GM21367 (cell line): ENCODE measurements around the gene LYAR.

Source experiments
- ATAC-seq: cut with Tn5 transposase; IDR thresholded peaks from one replicate; pipeline ENCODE4 v1.9.1; 2021; ENCODE audit not compliant: unreplicated experiment

LYAR gene, protein sequence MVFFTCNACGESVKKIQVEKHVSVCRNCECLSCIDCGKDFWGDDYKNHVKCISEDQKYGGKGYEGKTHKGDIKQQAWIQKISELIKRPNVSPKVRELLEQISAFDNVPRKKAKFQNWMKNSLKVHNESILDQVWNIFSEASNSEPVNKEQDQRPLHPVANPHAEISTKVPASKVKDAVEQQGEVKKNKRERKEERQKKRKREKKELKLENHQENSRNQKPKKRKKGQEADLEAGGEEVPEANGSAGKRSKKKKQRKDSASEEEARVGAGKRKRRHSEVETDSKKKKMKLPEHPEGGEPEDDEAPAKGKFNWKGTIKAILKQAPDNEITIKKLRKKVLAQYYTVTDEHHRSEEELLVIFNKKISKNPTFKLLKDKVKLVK

DNA sequence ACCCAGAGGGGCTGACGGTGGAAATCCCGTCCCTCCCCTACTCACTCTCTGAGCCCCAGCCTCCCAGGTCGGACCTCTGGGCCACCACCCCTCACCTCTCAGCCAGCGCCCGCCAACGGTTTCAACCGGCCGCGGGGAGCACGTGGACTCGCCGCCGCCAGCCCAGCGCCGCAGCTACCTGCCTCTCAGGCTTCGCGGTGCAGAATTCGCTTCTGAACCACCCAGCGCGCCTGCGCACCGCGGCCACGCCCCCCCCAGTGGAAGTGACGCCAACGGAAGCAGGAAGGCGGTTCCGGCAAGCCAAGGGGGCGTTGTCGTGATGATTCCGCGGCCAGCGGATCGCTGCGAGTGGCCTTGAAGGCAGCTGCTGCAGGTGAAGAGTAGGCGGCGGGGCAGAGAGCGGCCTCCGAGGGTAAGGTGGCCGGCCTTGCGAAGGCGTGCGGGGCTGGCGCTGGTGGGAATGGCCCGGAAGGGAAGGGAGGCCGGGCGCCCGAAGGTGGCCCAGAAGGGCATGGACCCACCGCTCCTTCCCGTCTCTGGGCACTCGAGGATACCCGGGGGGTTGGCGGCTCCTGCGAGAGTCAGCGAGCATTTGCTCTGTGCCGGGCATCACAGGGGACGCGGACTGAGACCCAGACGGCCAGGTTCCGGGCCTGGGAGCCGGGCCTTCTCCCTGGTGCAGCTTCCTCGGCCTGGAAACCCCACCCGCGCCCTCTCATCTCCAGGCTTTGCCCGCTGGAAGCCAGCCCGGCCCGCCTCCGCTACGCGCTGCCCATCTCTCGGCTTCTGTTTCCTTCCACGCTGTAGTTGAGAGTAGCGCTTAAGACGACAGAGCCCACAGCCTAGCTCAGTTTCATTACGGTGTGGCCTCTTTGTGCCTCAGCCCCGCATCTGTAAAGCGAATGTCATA, at the start of gene LYAR, which contains the start of gene ZBTB49:
TSS of gene LYAR (minus strand) at position 214 of the 910 bp plus-strand sequence. CDS start 6,412 bp downstream, outside the sequence.
TSS of gene ZBTB49 (plus strand) at position 311 of the 910 bp plus-strand sequence. CDS start 9,695 bp downstream, outside the sequence.
- ATAC-seq = peak; percentile 87

- no peak for ATAC-seq
These were observed 49.6 kb upstream of the LYAR start for GRCh38 chr4:4339504-4340085.

DNA sequence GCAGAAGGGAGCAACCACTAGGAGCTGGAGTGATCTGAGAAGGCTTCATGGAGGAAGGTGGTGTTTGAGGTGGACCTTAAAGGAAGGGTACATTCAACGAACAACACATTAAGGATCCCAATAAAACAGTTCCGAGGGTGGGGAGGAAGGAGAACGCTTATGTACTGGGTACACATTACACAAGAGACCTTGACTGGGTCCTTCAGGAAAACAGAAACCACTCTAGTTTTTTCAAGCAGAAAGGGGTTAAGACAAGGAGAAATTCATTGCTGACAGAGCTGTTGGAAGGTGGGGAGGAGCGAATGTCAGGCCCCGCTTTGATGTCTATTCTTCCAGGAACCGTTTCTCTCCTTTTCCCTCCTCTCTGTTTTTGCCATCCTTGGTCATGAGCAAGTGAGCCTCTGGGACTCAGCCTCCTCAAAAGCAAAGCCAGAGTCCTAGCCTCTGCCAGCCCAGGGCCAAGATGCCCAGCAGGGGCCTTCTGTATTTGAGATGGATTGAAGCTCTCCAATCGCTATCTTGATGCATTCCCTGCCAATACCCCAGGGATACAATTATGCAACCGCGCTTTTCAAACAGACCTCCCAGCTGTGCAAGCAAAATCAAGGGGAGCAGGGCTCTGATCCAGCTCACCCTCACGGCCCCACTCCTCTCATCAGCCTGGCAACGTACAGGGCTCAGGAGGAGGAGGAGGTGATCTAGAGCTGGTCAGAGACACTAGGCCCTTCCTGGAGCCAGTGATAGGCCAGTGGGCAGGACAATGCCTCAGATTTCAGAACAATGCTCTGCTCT, 48.5 kb upstream of the LYAR start:
- ATAC-seq = no peak

- peak; percentile 68 for ATAC-seq
These were observed 45.0 kb upstream of the LYAR start for GRCh38 chr4:4334798-4335520.

DNA sequence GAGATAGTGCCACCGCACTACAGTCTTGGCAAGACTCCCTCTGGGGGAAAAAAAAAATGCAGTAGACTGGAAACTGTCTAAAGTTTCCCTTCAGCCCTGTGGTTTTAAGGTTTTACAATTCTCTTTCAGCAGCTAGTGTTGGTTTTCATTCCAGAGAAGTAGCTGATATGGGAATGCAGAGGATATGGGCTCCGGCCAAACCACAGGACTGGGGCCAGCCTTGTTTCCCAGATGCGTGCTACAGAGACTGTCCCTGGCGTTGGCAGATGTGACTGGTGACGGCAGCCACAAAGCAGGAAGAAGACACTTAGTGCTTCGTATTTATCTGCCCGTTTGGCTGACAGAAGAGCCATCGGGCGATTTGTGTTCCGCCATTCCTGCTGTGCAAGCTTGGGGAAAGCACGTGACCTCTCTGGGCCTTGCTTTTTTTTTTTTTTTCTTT, 43.3 kb upstream of the LYAR start:
- no peak for ATAC-seq

- no peak for ATAC-seq
These were observed 42.6 kb upstream of the LYAR start for GRCh38 chr4:4332529-4332928.

GRCh38 chr4:4330794-4331193, 40.8 kb upstream of the LYAR start:
- no peak for ATAC-seq

DNA sequence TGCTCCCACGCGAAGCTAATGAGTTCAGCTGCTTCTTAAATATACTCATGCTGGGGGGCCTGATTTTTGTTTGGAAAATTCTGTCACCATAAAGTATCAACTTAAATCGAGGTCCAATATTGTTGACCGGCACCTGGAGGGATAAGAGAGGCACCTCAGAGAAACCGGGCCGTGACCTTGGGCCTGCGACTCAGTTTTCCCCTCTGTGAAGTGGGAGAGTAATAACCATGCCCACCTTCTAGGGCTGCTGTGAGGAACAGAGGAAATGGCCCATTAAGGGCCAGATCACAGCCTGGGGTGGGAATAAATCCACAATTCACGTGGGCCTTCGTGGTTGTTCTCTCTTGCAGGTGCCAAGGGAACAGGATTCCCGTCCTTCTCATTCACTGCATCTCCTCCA, 39.5 kb upstream of the LYAR start:
- ATAC-seq = no peak

- no peak for ATAC-seq
These were observed 38.9 kb upstream of the LYAR start for GRCh38 chr4:4328840-4329239.

- ATAC-seq = no peak
These were observed 38.3 kb upstream of the LYAR start for GRCh38 chr4:4328206-4328605.

DNA sequence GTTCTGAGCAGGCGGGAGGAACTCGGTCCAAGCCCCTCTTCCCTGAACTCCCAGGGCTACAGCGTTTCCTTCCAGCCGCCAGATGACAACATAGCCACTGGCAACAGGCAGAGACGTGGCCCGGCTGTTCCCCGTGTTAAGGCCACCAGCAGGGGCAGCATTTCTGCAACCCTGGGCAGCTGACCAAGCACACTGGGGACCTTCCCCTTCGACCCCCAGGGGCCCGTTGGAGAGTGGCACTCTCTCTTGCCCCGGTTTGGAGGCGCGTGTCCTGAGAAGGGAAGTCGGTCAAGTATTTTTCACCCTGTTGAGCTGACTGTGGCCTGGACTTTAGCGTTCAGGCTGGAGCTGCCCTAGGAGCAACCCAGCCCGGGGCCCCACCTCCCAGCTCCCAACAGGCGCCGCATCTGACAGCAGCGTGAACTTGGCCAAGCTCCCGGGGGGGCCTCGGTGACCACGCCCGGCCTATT, 37.7 kb upstream of the LYAR start:
- ATAC-seq = no peak

- ATAC-seq = no peak
These were observed 36.2 kb upstream of the LYAR start for GRCh38 chr4:4326166-4326565.

DNA sequence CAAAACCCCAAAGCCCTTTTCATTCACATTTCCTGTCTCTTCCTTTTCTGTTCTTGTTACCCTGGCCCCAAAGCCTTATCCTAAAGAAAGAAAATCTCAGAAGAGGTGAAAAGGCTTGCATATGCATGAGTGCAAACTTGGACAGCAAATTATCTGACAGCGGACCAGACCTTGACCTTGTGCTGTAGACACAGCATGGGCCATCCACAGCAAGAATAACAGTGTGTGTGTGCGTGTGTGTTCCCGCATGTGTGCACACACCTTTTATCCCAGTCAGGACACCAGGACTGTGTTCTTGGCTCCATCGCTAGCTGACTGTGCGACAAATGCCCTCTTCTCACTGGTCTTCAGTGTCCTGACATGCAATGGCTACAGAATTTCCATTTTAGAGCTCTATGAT, 35.4 kb upstream of the LYAR start:
- ATAC-seq = no peak

DNA sequence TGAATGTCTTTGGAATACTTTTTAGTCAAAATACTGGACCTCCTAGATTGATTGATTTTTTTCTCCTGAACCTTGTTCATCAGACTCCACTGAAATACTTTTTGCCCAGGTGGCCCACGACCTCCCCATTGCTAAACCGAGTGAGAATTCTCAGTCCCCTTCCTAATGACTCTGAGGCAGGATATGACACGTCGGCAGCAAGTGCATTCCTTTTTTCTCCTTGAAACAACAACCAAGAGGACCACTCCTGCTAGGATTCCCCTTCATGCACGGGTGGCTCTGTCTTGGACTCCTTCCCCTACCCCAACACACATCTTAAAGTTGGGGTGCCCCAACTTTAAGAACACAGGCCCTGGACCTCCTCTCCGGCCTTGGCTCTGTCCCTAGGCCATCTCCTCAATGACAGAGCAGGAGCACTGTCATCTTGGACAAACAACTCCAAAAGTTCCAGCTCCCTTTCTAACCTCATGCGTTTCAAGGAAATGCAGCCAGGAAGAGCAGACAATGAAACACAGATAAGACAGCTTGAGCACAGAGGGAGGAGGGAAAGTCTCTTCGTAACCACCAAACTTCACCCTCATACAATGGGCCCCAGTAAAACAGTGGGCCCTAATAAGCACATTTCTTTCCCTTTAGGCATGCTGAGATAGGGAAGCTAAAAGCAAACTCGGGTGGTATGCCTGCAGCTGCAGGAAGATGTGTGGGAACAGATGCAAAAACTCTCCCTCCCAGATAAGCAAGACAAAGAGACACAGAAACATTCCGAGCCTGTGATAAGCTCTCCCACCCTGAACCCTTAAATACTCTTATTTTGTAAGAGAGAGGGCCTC, 34.0 kb upstream of the LYAR start:
- ATAC-seq = no peak

GRCh38 chr4:4321951-4322688, 32.2 kb upstream of the LYAR start:
- no peak for ATAC-seq

GRCh38 chr4:4320951-4321714, 31.2 kb upstream of the LYAR start:
- no peak for ATAC-seq

- no peak for ATAC-seq
These were observed 30.6 kb upstream of the LYAR start for GRCh38 chr4:4320528-4320927.
